B cell (primary cell): Measurements from ENCODE around the gene ZSCAN31.

Experiments
- EZH2 ChIP-seq: IDR thresholded peaks from 2 replicates; pipeline ENCODE4 v1.6.1; 2012; ENCODE audit warnings: borderline replicate concordance, low read depth, mild to moderate bottlenecking, moderate library complexity, low read length; ENCODE audit not compliant: insufficient read depth, poor library complexity, severe bottlenecking
- TF ChIP-seq, protein P1 (sequence below): fragments of 200-600 bp; IDR thresholded peaks from one replicate; pipeline ENCODE4 v1.8.0; 2022; ENCODE audit warnings: antibody characterized with exemption, mild to moderate bottlenecking

GRCh38 chr6:28335564-28336283 lies at the start of gene ZSCAN31:
- TF ChIP-seq, protein P1, sequence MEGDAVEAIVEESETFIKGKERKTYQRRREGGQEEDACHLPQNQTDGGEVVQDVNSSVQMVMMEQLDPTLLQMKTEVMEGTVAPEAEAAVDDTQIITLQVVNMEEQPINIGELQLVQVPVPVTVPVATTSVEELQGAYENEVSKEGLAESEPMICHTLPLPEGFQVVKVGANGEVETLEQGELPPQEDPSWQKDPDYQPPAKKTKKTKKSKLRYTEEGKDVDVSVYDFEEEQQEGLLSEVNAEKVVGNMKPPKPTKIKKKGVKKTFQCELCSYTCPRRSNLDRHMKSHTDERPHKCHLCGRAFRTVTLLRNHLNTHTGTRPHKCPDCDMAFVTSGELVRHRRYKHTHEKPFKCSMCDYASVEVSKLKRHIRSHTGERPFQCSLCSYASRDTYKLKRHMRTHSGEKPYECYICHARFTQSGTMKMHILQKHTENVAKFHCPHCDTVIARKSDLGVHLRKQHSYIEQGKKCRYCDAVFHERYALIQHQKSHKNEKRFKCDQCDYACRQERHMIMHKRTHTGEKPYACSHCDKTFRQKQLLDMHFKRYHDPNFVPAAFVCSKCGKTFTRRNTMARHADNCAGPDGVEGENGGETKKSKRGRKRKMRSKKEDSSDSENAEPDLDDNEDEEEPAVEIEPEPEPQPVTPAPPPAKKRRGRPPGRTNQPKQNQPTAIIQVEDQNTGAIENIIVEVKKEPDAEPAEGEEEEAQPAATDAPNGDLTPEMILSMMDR: no peak
- TF ChIP-seq EZH2: no peak
